Activated T-cell treated with anti-CD3 and anti-CD28 coated beads for 48 hours (primary cell): ENCODE results near the gene FXR2.
A peak's percentile ranks its signal among the peaks of the same experiment; 100 is the strongest.

Experiments used
- DNase-seq: peaks from one replicate; pipeline ENCODE4 v3.0.0-alpha.2; 2020; ENCODE audit warnings: low read depth

The FXR2 gene

DNA sequence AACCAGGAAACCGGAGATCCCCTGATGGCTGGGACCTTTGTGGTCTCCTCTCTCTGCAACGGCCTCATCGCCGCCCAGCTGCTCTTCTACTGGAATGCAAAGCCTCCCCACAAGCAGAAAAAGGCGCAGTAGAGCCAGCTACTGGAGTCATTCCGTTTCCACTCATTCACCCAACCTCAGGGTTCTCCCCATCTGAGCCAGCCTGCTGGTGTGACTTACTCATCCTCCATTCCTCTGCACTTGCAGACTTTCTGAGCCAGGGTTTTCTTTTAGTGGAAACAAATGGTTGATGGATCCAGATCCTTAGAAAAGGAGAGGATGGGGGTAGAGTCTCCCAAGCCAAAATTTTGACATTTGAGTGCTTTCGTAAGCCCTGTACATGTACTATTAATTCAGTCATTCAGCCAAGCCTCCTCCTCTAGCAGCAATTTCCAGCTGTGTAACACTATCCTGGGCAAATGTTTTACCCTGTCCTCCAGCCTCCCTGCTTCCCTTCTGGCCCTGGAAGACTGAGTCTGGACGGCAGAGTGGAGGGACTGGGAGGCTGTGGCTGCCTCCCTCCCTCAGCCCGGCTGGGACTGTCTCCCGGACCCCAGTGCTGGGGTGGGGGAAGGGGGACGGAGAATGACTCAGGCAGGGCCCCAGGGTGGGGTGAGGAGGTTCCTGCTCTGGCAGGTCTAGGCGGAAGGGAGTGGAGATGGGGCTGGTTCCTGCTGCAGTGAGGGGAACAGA, 27.1 kb downstream of the FXR2 start:
- DNase-seq: no peak

DNA sequence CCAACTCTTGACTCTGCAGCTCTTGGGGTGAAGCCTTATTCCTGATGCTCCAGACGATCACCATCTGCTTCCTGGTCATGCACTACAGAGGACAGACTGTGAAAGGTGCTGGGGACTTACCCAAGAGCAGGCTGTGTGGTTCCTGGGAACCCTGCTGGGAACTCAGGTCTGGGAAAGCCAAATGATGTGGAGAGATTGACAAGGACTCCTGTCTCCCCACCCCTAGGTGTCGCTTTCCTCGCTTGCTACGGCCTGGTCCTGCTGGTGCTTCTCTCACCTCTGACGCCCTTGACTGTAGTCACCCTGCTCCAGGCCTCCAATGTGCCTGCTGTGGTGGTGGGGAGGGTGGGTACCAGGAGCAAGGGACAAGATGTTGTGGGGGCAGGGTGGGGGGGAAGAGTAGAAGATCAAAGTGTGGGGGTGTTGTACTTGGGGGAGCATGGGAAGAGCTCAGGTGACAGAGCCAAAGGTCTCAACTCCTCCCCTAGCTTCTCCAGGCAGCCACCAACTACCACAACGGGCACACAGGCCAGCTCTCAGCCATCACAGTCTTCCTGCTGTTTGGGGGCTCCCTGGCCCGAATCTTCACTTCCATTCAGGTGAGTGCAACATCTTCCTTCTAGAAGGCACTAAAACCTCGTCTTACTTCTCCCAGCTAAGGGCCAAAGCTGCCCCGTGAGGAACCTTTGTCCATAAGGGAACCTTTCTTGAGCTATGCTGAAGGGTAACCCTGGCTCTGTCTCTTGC, 27.9 kb downstream of the FXR2 start:
- no peak for DNase-seq

DNA sequence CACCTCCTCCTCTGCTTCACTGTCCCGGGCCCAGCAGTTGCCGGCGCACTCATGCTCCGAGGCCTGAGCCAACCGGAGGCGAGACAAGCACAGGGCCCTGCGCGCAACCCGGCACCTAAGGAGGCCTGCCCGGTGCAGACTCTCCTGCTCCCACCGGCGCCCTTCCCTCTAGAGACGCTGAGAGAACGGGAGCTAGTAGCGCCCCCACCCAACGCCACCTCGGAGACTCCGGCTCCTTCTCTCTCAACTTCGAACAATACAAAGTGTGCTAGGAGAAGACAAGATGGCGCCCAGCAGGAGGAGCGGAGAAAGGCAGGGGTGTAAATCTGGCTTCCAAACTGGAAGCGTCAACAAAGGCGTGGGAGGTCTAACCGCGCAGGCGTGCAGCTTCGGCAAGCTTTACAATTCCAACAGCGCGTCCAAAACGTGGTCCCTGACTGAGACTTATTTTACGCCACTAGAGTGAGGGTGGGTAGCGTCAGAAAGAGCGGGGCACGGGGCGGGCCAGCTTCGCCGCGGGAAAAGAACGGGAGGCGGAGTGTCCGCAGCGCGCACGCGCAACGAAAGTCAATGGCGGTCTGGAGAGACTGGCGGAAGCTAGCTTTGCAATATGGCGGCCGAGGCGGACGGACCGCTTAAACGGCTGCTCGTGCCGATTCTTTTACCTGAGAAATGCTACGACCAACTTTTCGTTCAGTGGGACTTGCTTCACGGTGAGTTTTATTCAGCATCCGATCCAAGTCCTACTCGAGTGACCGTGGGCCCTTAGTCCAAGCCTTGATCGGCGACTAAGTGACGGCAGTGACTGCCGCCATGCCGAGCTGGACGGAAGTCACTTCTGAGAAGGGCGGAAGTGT, 31.2 kb downstream of the FXR2 start, which contains the start of gene MPDU1:
TSS of gene MPDU1 (plus strand) at position 600 of the 857 bp plus-strand sequence. CDS start at position 611, 11 bp downstream.
- DNase-seq: peak; percentile 94

DNA sequence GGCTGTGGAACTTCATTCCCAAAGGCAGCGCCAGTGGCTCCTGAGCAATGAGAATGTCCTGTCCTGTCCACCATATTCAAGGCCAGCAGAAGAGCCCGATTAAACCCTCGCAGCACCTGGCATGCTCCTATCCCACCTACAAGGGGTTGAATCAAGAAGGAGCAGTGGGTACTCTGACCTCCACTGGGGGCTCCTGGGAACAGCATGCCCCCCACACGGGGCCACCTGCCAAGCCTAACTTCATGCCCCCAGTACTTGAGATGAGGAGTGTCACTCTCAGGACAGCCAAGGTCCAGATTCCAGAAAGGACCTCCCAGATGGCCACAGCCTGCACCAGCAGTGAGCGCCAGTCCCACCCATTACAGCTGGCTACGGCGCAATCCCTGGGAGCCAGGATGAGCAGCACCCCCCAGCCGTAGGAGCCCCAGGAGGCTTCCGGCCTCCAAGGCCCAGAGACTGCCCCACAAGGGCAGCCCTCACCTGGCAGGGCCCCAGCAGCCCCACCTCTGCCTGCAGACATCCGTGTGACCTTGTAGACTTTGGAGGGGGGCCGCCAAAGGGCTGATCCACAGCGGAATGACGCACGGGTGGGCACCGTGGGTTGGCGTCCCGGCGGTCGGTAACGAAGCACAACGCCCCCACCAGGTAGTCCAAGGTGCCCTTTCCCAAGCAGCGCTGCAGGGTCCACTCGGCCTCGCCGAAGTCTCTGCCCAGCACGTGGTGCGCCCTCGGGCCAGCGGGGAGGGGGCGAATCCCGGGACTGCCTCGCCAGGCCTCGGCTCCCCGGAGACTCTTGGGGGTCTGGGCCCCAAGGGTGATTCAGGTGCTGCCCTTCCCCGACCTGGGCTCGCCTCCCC, 32.1 kb downstream of the FXR2 start:
- DNase-seq: no peak

DNA sequence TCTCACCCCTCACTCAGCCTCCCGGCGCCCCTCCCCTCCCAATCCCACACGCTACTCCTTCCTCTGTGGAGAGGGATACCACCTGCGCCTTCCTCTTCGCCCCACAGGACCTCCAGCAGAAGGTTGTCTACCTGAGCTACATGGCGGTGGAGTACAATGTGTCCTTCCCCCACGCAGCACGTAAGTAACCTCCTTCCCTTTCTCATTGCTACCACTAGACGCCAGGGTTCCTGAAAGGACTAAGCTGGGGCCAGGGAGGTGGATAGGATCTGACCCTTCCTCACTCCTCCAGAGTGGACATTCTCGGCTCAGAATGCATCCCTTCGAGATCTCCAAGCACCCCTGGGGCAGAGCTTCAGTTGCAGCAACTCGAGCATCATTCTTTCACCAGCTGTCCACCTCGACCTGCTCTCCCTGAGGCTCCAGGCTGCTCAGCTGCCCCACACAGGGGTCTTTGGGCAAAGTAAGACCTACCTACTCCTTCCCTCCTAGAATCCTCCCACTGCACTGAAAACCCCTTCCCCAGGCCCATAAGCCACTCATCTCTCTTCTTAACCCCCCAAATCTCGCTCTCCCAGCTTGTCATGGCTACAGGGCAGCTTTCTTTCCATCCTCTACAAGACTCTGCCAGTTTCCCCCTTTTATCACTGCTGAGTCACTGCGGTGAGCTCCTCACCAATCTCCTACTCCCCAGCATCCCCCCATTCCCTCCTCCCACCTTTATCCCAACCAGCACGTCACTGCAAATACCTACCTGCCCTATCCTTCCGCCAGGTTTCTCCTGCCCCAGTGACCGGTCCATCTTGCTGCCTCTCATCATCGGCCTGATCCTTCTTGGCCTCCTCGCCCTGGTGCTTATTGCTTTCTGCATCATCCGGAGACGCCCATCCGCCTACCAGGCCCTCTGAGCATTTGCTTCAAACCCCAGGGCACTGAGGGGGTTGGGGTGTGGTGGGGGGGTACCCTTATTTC, 33.8 kb downstream of the FXR2 start:
- DNase-seq: no peak

DNA sequence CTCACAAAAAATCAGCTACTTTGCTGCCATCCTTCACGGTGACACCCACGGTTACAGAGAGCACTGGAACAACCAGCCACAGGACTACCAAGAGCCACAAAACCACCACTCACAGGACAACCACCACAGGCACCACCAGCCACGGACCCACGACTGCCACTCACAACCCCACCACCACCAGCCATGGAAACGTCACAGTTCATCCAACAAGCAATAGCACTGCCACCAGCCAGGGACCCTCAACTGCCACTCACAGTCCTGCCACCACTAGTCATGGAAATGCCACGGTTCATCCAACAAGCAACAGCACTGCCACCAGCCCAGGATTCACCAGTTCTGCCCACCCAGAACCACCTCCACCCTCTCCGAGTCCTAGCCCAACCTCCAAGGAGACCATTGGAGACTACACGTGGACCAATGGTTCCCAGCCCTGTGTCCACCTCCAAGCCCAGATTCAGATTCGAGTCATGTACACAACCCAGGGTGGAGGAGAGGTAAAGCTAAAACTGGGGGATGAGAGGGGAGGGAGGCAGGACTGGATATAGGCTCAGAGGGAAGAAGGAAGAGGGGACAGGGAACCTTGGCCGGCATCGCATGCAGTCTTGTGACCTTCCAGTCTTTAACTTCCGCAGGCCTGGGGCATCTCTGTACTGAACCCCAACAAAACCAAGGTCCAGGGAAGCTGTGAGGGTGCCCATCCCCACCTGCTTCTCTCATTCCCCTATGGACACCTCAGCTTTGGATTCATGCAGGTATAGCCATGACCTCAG, 34.7 kb downstream of the FXR2 start:
- DNase-seq: no peak

DNA sequence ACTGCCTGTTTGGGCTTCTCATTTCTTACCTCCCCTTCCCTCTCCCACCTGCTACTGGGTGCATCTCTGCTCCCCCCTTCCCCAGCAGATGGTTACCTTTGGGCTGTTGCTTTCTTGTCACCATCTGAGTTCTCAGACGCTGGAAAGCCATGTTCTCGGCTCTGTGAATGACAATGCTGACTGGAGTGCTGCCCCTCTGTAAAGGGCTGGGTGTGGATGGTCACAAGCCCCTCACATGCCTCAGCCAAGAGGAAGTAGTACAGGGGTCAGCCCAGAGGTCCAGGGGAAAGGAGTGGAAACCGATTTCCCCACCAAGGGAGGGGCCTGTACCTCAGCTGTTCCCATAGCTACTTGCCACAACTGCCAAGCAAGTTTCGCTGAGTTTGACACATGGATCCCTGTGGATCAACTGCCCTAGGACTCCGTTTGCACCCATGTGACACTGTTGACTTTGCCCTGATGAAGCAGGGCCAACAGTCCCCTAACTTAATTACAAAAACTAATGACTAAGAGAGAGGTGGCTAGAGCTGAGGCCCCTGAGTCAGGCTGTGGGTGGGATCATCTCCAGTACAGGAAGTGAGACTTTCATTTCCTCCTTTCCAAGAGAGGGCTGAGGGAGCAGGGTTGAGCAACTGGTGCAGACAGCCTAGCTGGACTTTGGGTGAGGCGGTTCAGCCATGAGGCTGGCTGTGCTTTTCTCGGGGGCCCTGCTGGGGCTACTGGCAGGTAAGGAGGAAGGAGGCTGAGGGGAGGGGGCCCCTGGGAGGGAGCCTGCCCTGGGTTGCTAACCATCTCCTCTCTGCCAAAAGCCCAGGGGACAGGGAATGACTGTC, 35.5 kb downstream of the FXR2 start, which contains the start of gene CD68:
TSS of gene CD68 (plus strand) at position 638 of the 833 bp plus-strand sequence. CDS start at position 678, 40 bp downstream.
- DNase-seq: peak; percentile 71

DNA sequence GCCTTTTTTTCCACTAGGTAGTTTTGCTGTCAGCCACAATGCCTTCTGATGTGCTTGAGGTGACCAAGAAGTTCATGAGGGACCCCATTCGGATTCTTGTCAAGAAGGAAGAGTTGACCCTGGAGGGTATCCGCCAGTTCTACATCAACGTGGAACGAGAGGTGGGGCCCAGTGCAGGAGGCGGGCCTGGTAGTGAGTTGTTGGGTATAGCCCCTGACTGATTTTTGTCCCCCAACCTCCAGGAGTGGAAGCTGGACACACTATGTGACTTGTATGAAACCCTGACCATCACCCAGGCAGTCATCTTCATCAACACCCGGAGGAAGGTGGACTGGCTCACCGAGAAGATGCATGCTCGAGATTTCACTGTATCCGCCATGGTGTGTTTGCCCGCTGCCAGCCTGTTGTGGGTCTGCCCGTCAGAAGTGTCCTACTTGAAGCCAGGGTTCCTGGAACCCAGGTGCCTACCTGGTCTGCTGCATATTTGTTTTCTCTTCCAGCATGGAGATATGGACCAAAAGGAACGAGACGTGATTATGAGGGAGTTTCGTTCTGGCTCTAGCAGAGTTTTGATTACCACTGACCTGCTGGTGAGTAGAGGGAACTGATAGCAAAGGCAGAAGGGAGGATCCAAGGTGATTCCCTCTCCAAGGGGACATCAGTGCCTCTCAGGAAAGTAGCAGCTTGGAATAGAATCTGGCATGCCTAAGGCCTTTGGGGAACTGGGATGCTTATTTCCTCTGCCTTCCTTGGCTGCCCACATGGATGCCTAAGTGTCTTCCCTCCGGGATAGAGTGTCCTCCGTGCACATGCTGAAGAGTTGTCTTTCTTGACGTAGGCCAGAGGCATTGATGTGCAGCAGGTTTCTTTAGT, 37.1 kb downstream of the FXR2 start:
- no peak for DNase-seq

DNA sequence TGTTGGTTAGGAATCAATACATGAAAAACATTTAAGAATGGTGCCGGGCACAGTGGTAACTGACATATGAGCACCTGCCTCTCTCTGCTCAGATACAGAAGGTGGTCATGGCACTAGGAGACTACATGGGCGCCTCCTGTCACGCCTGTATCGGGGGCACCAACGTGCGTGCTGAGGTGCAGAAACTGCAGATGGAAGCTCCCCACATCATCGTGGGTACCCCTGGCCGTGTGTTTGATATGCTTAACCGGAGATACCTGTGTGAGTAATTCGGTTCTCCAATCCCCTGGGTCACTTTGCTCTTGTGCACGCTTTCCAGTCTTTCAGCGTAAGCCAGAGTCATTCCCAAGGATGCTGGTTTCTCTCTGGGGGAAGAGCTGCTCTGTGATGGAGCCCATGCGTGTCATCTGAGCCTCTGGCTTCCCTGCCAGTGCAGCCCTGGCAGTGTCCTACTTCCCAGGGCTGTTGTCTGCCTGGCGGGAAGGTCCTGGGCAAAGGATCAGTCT, 38.2 kb downstream of the FXR2 start:
- no peak for DNase-seq

DNA sequence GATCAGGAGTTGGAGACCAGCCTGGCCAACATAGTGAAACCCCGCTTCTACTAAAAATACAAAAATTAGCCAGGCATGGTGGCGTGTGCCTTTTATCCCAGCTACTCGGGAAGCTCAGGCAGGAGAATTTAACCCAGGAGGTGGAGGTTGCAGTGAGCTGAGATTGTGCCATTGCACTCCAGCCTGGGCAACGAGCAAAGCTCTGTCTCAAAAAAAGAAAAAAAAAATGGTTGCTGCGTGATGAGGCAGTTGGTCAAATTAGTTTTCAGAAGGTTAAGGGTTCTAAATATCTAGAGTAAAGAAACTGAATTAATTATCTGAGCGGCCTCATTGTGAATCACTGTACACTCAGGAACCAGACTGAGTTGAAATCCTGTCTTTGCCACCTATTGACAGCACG, 38.7 kb downstream of the FXR2 start:
- no peak for DNase-seq

DNA sequence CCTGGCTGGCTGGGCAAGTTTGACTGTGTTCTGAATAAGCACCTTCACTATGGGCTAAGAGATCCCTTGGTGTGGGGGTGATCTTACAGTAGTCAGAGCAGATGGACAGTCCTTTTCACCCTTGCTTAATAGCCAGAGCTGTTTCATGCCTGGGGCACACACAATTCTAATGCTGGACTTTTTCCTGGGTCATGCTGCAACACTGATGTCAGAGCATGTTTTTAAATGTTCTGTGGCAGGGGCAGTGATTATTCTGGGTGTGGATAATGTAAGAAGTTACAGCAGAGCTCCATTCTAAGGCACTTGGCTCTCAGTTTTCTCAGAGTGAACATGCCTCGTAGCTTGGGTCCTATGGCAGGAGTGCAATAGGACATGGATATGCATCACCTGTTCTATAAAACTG, 39.2 kb downstream of the FXR2 start:
- no peak for DNase-seq

DNA sequence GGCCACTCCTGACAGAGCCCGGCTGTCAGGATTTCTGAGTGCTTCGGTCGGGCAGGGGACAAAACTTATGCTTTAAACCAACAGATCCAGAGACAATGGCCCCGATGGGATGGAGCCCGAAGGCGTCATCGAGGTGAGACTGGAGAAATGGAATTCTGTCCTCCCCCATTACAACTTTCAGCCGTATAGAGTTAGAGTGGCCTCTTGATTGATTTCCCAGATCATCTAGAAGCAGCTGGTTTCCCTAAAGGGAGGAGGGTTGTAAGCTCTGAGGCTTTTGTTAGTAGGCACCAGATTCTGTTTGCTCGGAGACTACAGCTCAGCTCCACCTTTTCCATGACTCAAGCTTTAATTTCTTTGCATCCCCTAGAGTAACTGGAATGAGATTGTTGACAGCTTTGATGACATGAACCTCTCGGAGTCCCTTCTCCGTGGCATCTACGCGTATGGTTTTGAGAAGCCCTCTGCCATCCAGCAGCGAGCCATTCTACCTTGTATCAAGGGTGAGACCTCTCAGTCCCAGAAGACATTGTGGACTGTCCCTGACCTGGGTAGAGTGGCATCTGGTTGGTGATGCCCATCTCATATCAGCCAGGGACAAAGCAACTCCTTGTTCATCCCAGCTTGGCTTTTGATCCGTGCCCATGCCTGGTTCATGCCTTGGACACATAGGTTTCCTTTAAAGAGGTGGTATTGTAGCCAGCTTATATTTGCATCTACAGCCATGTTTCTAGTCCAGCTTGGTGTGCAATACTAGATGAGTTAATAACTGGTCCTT, 40.3 kb downstream of the FXR2 start:
- DNase-seq: no peak

DNA sequence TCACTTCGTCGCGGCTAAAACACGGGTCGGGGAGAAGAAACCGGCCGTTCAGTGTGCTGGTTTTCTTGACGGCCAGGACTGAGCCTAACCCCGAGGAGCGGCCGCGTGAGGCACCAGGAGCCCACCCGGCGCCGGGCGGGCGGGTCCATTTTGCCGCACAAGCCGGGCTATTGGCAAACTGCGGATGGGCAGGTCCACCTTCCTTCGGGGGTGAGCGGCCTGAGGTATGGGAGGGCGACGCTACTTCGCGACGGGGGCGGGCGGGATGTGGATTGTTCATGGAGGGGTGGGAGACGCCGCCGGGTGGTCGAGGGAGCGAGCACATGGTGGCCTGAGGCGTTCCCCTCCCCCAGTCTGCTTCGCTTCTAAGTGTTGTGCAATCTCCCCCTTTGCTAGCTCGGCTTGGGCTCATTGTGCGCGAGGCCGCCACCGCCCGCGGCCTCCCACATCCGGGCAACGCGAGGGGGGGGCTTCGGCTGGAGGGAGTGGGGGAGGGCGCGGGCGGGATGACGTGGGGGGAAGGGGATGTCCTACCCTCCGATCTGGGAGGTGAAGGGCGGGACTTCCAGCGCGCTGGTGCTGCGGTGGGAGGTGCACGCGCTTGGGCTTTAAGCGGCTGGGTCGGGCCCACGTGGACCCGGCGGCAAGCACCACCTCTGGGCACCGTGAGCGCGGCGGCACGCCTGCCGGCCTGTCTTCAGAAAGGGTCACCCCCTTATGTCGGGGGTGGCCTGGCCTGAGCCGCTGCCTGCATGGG, 41.2 kb downstream of the FXR2 start:
- DNase-seq: peak; percentile 82

DNA sequence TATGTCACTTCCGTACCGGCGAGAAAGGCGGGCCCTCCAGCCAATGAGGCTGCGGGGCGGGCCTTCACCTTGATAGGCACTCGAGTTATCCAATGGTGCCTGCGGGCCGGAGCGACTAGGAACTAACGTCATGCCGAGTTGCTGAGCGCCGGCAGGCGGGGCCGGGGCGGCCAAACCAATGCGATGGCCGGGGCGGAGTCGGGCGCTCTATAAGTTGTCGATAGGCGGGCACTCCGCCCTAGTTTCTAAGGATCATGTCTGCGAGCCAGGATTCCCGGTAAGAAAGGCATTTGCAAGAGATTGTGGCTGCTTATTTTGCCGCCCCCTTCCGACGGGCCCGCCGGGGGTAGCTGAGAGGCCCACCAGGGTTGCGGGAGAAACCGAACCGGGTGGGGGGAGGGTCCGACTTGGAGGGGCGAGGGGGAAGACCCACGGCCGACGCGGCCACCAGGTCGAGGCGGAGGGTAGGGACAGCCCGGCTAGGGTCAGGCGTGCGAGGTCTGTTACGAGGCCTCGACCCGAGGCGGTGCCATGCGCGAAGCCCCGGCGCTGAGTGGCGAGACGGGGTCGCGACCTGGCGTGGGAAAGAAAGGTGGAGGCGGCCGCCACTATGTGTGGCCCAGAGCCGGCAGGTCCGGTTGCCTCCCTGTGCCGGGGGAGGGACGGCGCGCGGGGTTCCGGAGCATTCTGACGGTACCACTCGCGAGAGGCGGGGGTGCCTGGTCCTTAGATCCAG, 41.9 kb downstream of the FXR2 start:
- peak; percentile 100 for DNase-seq

DNA sequence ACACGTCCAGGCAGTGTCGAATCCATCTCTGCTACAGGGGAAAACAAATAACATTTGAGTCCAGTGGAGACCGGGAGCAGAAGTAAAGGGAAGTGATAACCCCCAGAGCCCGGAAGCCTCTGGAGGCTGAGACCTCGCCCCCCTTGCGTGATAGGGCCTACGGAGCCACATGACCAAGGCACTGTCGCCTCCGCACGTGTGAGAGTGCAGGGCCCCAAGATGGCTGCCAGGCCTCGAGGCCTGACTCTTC, 42.4 kb downstream of the FXR2 start:
- no peak for DNase-seq
